ENCODE measurements around the gene CYP4X1. TPM values are rescaled to one million over a fixed set of nuclear protein-coding genes. Genes with fewer than 3 reads are reported as not detected.
A peak's percentile ranks its signal among the peaks of the same experiment; 100 is the strongest.

CYP4X1 gene
- total and polyA plus RNA-seq, 12 donors = 0.74 to 5.4 (median 2.0) TPM

DNA sequence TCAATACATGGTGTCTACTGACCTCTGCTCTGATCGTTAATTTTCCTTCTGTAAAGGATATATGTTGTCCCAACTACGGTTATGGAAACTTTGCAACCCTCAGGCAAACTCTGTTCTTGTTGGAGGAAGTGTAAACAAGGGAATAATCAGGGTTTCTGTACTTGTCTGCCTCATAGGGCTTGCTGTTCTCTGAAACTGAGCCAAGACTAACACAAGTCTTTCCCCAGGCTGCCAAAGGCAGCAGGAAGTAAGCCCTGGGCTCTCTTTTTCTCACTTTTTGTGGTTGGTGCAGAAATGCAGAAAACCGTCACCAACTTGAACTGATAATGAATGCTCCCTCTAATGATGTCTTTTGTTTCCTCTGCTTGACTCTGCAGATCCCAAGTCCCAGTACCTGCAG is 7.6 kb downstream of the CYP4X1 start:
- Histone ChIP-seq H3K4me1 (replicated peaks in 1 of 2) (no peaks in the 10 kb centered on the region), H3K27me3 (no peaks in the 10 kb centered on the region), H3K27ac (peak overlapping the region in 1 of 5 donors; percentile 52), H3K9me3 (replicated peaks in 1 of 3) (no peaks in the 10 kb centered on the region), H3K36me3 (replicated peaks in 1 of 2) (no peaks in the 10 kb centered on the region), H3K4me3 (no peak overlapping the region)
- TF ChIP-seq, protein P1, sequence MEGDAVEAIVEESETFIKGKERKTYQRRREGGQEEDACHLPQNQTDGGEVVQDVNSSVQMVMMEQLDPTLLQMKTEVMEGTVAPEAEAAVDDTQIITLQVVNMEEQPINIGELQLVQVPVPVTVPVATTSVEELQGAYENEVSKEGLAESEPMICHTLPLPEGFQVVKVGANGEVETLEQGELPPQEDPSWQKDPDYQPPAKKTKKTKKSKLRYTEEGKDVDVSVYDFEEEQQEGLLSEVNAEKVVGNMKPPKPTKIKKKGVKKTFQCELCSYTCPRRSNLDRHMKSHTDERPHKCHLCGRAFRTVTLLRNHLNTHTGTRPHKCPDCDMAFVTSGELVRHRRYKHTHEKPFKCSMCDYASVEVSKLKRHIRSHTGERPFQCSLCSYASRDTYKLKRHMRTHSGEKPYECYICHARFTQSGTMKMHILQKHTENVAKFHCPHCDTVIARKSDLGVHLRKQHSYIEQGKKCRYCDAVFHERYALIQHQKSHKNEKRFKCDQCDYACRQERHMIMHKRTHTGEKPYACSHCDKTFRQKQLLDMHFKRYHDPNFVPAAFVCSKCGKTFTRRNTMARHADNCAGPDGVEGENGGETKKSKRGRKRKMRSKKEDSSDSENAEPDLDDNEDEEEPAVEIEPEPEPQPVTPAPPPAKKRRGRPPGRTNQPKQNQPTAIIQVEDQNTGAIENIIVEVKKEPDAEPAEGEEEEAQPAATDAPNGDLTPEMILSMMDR (IDR thresholded peaks at IDR 0.05) = no peak
- no peak for TF ChIP-seq POLR2A (IDR thresholded peaks at IDR 0.05)
- intact Hi-C loops (cut with DNase I) = no loop called here
- DNase-seq = peak in 2 of 7 donors; percentile 5 to 40
- WGBS, 4 donors = 34 to 35% (median 34%) methylated on average over 3 of the region's 3 CpGs

DNA sequence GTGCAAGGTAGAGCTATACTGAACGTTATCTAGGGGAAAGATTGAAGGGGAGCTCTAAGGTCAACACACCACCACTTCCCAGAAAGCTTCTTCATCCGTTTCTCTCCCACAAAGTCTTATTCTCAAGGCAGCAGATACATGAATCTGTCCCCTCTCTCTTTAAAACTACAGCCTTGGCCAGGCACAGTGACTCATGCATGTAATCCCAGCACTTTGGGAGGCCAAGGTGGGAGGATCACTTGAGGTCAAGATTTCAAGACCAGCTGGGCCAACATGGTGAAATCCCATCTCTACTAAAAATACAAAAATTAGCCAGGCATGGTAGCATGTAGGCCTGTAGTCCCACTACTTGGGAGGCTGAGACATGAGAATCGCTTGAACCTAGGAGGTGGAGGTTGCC is 8.1 kb downstream of the CYP4X1 start:
- DNase-seq = no peak
- Histone ChIP-seq H3K4me3 (no peak overlapping the region), H3K9me3 (replicated peaks in 1 of 3) (no peaks in the 10 kb centered on the region), H3K4me1 (replicated peaks in 1 of 2) (no peaks in the 10 kb centered on the region), H3K27me3 (no peaks in the 10 kb centered on the region), H3K27ac (peak overlapping the region in 1 of 5 donors; percentile 45), H3K36me3 (replicated peaks in 1 of 2) (no peaks in the 10 kb centered on the region)
- TF ChIP-seq, protein P1 (IDR thresholded peaks at IDR 0.05) = no peak
- no peak for TF ChIP-seq POLR2A (IDR thresholded peaks at IDR 0.05)
- intact Hi-C loops (cut with DNase I) = no loop called here
- 55 to 61% (median 60%) methylated on average over 3 of the region's 3 CpGs for WGBS, 4 donors

DNA sequence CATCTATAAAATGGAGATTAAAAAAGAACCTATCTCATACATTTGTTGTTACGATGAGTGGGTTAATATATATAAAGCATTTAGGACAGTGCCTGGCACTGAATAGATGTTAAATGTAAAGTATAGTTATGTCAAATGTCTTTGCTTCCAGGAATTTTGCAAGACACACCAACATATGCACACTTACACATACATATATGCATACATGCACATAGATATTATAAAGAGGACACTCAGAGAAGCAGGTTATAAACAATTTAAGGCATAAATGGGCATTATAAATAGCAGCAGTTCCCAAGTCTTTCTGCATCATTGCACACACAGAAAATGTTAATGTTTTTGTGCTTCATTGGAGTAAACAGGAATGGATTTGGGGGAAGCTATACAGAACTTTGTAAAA is 13.3 kb downstream of the CYP4X1 start:
- no peak for DNase-seq
- Histone ChIP-seq H3K27me3 (no peaks in the 10 kb centered on the region), H3K27ac (no peak overlapping the region), H3K4me1 (replicated peaks in 1 of 2) (no peaks in the 10 kb centered on the region), H3K9me3 (replicated peaks in 1 of 3) (no peaks in the 10 kb centered on the region), H3K4me3 (no peak overlapping the region), H3K36me3 (replicated peaks in 1 of 2) (no peaks in the 10 kb centered on the region)
- WGBS, 4 donors = 62 to 87% (median 79%) methylated on average over 1 of the region's 1 CpG
- TF ChIP-seq POLR2A (IDR thresholded peaks at IDR 0.05) = no peak
- TF ChIP-seq, protein P1 (IDR thresholded peaks at IDR 0.05) = no peak
- intact Hi-C loops (cut with DNase I) = no loop called here

DNA sequence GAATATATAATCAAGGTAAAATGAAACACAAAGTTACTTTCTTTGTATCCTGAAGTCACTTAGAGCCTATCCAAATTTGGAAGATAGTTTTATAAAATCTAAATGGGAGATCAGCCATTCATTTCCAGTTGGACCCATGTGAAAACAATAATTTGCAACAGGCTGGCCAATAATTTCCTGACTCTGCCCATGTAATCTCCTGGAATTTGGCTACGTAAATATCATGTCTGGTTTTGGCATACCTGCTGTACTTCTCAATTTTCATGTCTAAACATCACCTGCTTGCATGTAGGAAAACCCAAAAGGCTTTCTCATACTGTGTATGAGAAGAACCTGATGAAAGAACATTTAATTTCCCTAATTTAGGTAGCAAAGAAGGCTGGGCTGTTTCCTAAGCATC is 35.9 kb downstream of the CYP4X1 start:
- H3K36me3 ChIP-seq (replicated peaks in 1 of 2) = no peaks in the 10 kb centered on the region
- no peak for DNase-seq
- no peak overlapping the region for H3K27ac ChIP-seq
- H3K4me3 ChIP-seq = no peak overlapping the region
- no peaks in the 10 kb centered on the region for H3K4me1 ChIP-seq (replicated peaks in 1 of 2)
- no peaks in the 10 kb centered on the region for H3K9me3 ChIP-seq (replicated peaks in 1 of 3)
- intact Hi-C loops (cut with DNase I) = no loop called here
- WGBS, 4 donors = 62 to 78% (median 70%) methylated on average over 1 of the region's 1 CpG
- H3K27me3 ChIP-seq = no peaks in the 10 kb centered on the region
- TF ChIP-seq POLR2A (IDR thresholded peaks at IDR 0.05) = no peak
- TF ChIP-seq, protein P1 (IDR thresholded peaks at IDR 0.05) = no peak
